H9 (cell line): Measurements from ENCODE around the gene JAG1. TPM values are rescaled to one million over a fixed set of nuclear protein-coding genes. Genes with fewer than 3 reads are reported as not detected.
A peak's percentile ranks its signal among the peaks of the same experiment; 100 is the strongest.

Source experiments
- DNase-seq: peaks from one replicate; pipeline ENCODE4 v3.0.0-alpha.2; 2017
- H2AFZ ChIP-seq: one replicate; pipeline ENCODE4 v1.6.1; 2013; ENCODE audit warnings: mild to moderate bottlenecking, low read length, control low read depth, moderate library complexity
- H2AK5ac ChIP-seq: 2 replicates; pipeline ENCODE4 v1.6.1; 2013; ENCODE audit warnings: low read length, control low read depth, mixed read lengths; ENCODE audit not compliant: insufficient read length
- H2BK120ac ChIP-seq: one replicate; pipeline ENCODE4 v1.6.1; 2013; ENCODE audit warnings: low read depth, mild to moderate bottlenecking, low read length, control low read depth, inconsistent platforms; ENCODE audit not compliant: poor library complexity, severe bottlenecking
- H2BK12ac ChIP-seq: 2 replicates; pipeline ENCODE4 v1.6.1; 2013; ENCODE audit warnings: low read length, control low read depth, mixed read lengths, low read depth; ENCODE audit not compliant: insufficient read length
- H2BK15ac ChIP-seq: 2 replicates; pipeline ENCODE4 v1.6.1; 2013; ENCODE audit warnings: low read depth, low read length, control low read depth
- H2BK20ac ChIP-seq: one replicate; pipeline ENCODE4 v1.6.1; 2013; ENCODE audit warnings: low read depth, mild to moderate bottlenecking, low read length, control low read depth, inconsistent platforms; ENCODE audit not compliant: poor library complexity, severe bottlenecking
- H2BK5ac ChIP-seq: 2 replicates; pipeline ENCODE4 v1.6.1; 2013; ENCODE audit warnings: low read length, control low read depth, mixed read lengths; ENCODE audit not compliant: insufficient read length
- H3K14ac ChIP-seq: 2 replicates; pipeline ENCODE4 v1.6.1; 2013; ENCODE audit warnings: low read length, control low read depth; ENCODE audit not compliant: insufficient read depth
- H3K18ac ChIP-seq: 2 replicates; pipeline ENCODE4 v1.6.1; 2013; ENCODE audit warnings: low read depth, mild to moderate bottlenecking, mixed read lengths, low read length, control low read depth; ENCODE audit not compliant: insufficient read length
- H3K23ac ChIP-seq: 2 replicates; pipeline ENCODE4 v1.6.1; 2013; ENCODE audit warnings: low read length, control low read depth, mixed read lengths, low read depth; ENCODE audit not compliant: insufficient read length
- H3K23me2 ChIP-seq: 2 replicates; pipeline ENCODE4 v1.6.1; 2013; ENCODE audit warnings: low read depth, mild to moderate bottlenecking, mixed read lengths, low read length, control low read depth; ENCODE audit not compliant: insufficient read length, poor library complexity, severe bottlenecking
- H3K27ac ChIP-seq: 2 replicates; pipeline ENCODE4 v1.5.1; 2013; ENCODE audit warnings: low read length, control low read depth, mixed read lengths, low read depth; ENCODE audit not compliant: insufficient read length
- H3K27me3 ChIP-seq: 2 replicates; pipeline ENCODE4 v1.6.1; 2013; ENCODE audit warnings: low read length, control low read depth, inconsistent platforms; ENCODE audit not compliant: insufficient read depth
- H3K4ac ChIP-seq: 2 replicates; pipeline ENCODE4 v1.6.1; 2013; ENCODE audit warnings: low read depth, mild to moderate bottlenecking, control low read depth, inconsistent platforms, low read length, moderate library complexity
- H3K4me1 ChIP-seq: 2 replicates; pipeline ENCODE4 v1.6.1; 2013; ENCODE audit warnings: low read length, control low read depth, inconsistent platforms; ENCODE audit not compliant: insufficient read depth
- H3K4me2 ChIP-seq: 2 replicates; pipeline ENCODE4 v1.6.1; 2013; ENCODE audit warnings: low read length, control low read depth, mixed read lengths; ENCODE audit not compliant: insufficient read length, insufficient read depth
- H3K56ac ChIP-seq: 2 replicates; pipeline ENCODE4 v1.6.1; 2013; ENCODE audit warnings: low read depth, mild to moderate bottlenecking, mixed read lengths, low read length, control low read depth; ENCODE audit not compliant: insufficient read length
- H3K79me1 ChIP-seq: 2 replicates; pipeline ENCODE4 v1.6.1; 2013; ENCODE audit warnings: low read depth, mild to moderate bottlenecking, moderate library complexity, low read length, control low read depth, inconsistent platforms; ENCODE audit not compliant: insufficient read depth, poor library complexity, severe bottlenecking
- H3K79me2 ChIP-seq: 2 replicates; pipeline ENCODE4 v1.6.1; 2013; ENCODE audit warnings: low read length, control low read depth, inconsistent platforms; ENCODE audit not compliant: insufficient read depth
- H3K9ac ChIP-seq: 2 replicates; pipeline ENCODE4 v1.6.1; 2013; ENCODE audit warnings: low read length, control low read depth, mixed read lengths; ENCODE audit not compliant: insufficient read length; ENCODE audit errors: extremely low read depth
- H3K9me3 ChIP-seq: one replicate; pipeline ENCODE4 v1.6.1; 2013; ENCODE audit warnings: low read depth, low read length, inconsistent platforms; ENCODE audit not compliant: control insufficient read depth
- H3T11ph ChIP-seq: one replicate; pipeline ENCODE4 v1.6.1; 2013; ENCODE audit warnings: mild to moderate bottlenecking, low read length, control low read depth, inconsistent platforms
- H4K20me1 ChIP-seq: one replicate; pipeline ENCODE4 v1.6.1; 2013; ENCODE audit not compliant: control insufficient read depth, insufficient read length, insufficient read depth
- H4K5ac ChIP-seq: 2 replicates; pipeline ENCODE4 v1.6.1; 2013; ENCODE audit warnings: low read depth, mild to moderate bottlenecking, mixed read lengths, low read length, control low read depth; ENCODE audit not compliant: insufficient read length
- H4K8ac ChIP-seq: replicated peaks from 2 replicates; pipeline ENCODE4 v1.6.1; 2013; ENCODE audit warnings: low read length, control low read depth, mixed read lengths, low read depth; ENCODE audit not compliant: insufficient read length
- H4K91ac ChIP-seq: 2 replicates; pipeline ENCODE4 v1.6.1; 2013; ENCODE audit warnings: low read depth, mild to moderate bottlenecking, moderate library complexity, mixed read lengths, low read length, control low read depth; ENCODE audit not compliant: insufficient read length
- H3K27ac Mint-ChIP-seq, 3 experiments: 2 replicates in 2 of 3; 3 replicates in 1 of 3; pipeline ENCODE4 v1.8.0; 2020 to 2021; ENCODE audit warnings: mixed read lengths in 3 of 3, mild to moderate bottlenecking in 1 of 3, moderate library complexity in 1 of 3
- H3K27me3 Mint-ChIP-seq: 2 replicates; pipeline ENCODE4 v1.8.0; 2021; ENCODE audit warnings: low read depth, mild to moderate bottlenecking, moderate library complexity, mixed read lengths
- H3K36me3 Mint-ChIP-seq, 3 experiments: 2 replicates in 2 of 3; 3 replicates in 1 of 3; pipeline ENCODE4 v1.8.0; 2020 to 2021; ENCODE audit warnings: low read depth in 3 of 3, mixed read lengths in 3 of 3; ENCODE audit not compliant: insufficient read depth in 1 of 3
- H3K4me1 Mint-ChIP-seq, 2 experiments: 2 replicates each; pipeline ENCODE4 v1.8.0; 2020; ENCODE audit warnings: mixed read lengths in 2 of 2
- H3K4me3 Mint-ChIP-seq, 2 experiments: 2 replicates in 1 of 2; 3 replicates in 1 of 2; pipeline ENCODE4 v1.8.0; 2020 to 2021; ENCODE audit warnings: mild to moderate bottlenecking in 2 of 2, mixed read lengths in 2 of 2, moderate library complexity in 1 of 2
- H3K9me3 Mint-ChIP-seq, 2 experiments: 2 replicates in 1 of 2; 3 replicates in 1 of 2; pipeline ENCODE4 v1.8.0; 2020; ENCODE audit warnings: mild to moderate bottlenecking in 2 of 2, mixed read lengths in 2 of 2, moderate library complexity in 1 of 2
- WGBS: extraction: QIAGEN DNeasy Blood & Tissue Kit; methylation state at CpG from one replicate; pipeline ENCODE4 v1.1.7; 2013; ENCODE audit warnings: missing lambda C conversion rate, low lambda C conversion rate, mixed read lengths; ENCODE audit not compliant: insufficient read length; ENCODE audit errors: extremely low coverage; 5-methylcytosine and 5-hydroxymethylcytosine counted together
- total RNA-seq: library from RNA; stranded (reverse); gene quantifications from 2 replicates; pipeline ENCODE4 v1.2.1, GENCODE V29; 2021
- TF ChIP-seq, protein P1 (sequence below): fragments of 200-600 bp; sonication (generic); conservative IDR thresholded peaks from 3 replicates; pipeline ENCODE4 v1.8.0; 2021; ENCODE audit warnings: antibody characterized with exemption, mild to moderate bottlenecking

Gene JAG1
- total RNA-seq, 1 experiment from 2014 or later, result 58.1 TPM

DNA sequence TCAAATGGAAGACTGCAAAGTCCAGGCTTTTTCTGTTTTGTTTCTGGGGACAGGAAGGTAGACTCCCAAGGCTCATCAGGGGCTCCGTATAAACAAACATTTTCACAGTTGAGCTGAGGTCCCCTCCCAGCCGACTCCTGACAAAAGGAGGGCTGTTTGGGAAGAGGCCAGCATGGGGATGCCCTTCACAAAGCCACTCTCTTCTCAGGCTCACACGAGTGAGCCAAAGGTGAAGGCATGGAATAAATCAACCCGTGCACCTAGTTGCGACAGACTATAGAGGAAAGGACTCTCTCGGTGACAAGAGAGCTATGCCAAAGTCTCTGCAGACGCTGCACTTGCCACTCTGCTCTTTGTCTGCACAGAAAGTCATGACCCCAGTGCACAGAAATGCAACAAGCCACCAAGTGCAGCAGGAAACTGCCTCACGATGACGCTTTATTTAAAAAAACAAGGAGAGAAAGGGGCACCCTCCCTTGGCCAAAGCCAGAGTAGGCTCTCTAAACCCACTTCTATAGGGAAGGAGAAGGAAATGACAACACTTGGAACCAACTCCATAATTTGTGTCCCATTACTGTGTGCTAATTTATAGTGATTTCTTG, 21.0 kb downstream of the JAG1 start:
- H2BK12ac ChIP-seq, result no peak overlapping the region
- H3K4ac ChIP-seq, result no peak overlapping the region
- H3K56ac ChIP-seq, result no peak overlapping the region
- H3K4me1 ChIP-seq, result peaks cover 23% of the 10 kb centered on the region; the same call in 1 of the 2 replicates
- WGBS, result no CpG with 5 or more reads among the region's 9 CpGs
- H3K79me2 ChIP-seq, result no peaks in the 10 kb centered on the region
- H3K9ac ChIP-seq, result no peak overlapping the region
- no peaks in the 10 kb centered on the region for H4K20me1 ChIP-seq
- no peak overlapping the region for H2BK20ac ChIP-seq
- H2AFZ ChIP-seq, result no peak overlapping the region
- H3K4me2 ChIP-seq, result no peak overlapping the region
- Mint-ChIP-seq H3K36me3 (peaks cover 34 to 92% (median 65%) of the 10 kb centered on the region in 3 experiments), H3K4me1 (peaks cover 88 to 95% of the 10 kb centered on the region in 2 experiments), H3K27me3 (no peaks in the 10 kb centered on the region), H3K9me3 (no peaks in the 10 kb centered on the region), H3K27ac (peak overlapping the region; percentile 46 to 94 (median 64); a peak in 3 of 7 replicates), H3K4me3 (peak overlapping the region in 1 of 2 experiments; percentile 42; a peak in 1 of 5 replicates)
- no peak overlapping the region for H2BK120ac ChIP-seq
- TF ChIP-seq, protein P1, sequence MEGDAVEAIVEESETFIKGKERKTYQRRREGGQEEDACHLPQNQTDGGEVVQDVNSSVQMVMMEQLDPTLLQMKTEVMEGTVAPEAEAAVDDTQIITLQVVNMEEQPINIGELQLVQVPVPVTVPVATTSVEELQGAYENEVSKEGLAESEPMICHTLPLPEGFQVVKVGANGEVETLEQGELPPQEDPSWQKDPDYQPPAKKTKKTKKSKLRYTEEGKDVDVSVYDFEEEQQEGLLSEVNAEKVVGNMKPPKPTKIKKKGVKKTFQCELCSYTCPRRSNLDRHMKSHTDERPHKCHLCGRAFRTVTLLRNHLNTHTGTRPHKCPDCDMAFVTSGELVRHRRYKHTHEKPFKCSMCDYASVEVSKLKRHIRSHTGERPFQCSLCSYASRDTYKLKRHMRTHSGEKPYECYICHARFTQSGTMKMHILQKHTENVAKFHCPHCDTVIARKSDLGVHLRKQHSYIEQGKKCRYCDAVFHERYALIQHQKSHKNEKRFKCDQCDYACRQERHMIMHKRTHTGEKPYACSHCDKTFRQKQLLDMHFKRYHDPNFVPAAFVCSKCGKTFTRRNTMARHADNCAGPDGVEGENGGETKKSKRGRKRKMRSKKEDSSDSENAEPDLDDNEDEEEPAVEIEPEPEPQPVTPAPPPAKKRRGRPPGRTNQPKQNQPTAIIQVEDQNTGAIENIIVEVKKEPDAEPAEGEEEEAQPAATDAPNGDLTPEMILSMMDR, result no peak
- no peak overlapping the region for H3K27ac ChIP-seq
- no peaks in the 10 kb centered on the region for H3K9me3 ChIP-seq
- H2AK5ac ChIP-seq, result no peak overlapping the region
- no peaks in the 10 kb centered on the region for H3K27me3 ChIP-seq
- H4K91ac ChIP-seq, result no peak overlapping the region
- no peak overlapping the region for H4K8ac ChIP-seq
- peaks cover 4% of the 10 kb centered on the region for H3K79me1 ChIP-seq
- H2BK5ac ChIP-seq, result no peak overlapping the region
- no peak overlapping the region for H3T11ph ChIP-seq
- DNase-seq, result no peak
- H3K23ac ChIP-seq, result no peak overlapping the region
- H2BK15ac ChIP-seq, result no peak overlapping the region
- no peaks in the 10 kb centered on the region for H3K23me2 ChIP-seq
- no peak overlapping the region for H3K14ac ChIP-seq
- H4K5ac ChIP-seq, result no peak overlapping the region
- no peak overlapping the region for H3K18ac ChIP-seq
